Neural crest cell (in vitro differentiated cells): ENCODE results near the gene ACR. TPM values are rescaled to one million over a fixed set of nuclear protein-coding genes. Genes with fewer than 3 reads are reported as not detected.
"Not testable (repeated sequence)": the region's sequence is repeated elsewhere in the genome, so short reads cannot be mapped to it uniquely, and the experiment has no call there.

ENCODE experiments used
- DNase-seq: peaks from one replicate; pipeline ENCODE4 v3.0.0; 2021; ENCODE audit warnings: low read depth, mixed read lengths, low spot score
- H3K27ac Mint-ChIP-seq: one replicate; pipeline ENCODE4 v1.8.0; 2021; ENCODE audit warnings: mild to moderate bottlenecking, mixed read lengths; ENCODE audit not compliant: unreplicated experiment
- H3K27me3 Mint-ChIP-seq: 2 replicates; pipeline ENCODE4 v1.8.0; 2021; ENCODE audit warnings: low read depth, mild to moderate bottlenecking, mixed read lengths
- H3K36me3 Mint-ChIP-seq: 2 replicates; pipeline ENCODE4 v1.8.0; 2021; ENCODE audit warnings: low read depth, mild to moderate bottlenecking, mixed read lengths
- H3K4me1 Mint-ChIP-seq: 2 replicates; pipeline ENCODE4 v1.8.0; 2021; ENCODE audit warnings: mixed read lengths
- H3K4me3 Mint-ChIP-seq: one replicate; pipeline ENCODE4 v1.8.0; 2021; ENCODE audit warnings: mild to moderate bottlenecking, mixed read lengths
- H3K9me3 Mint-ChIP-seq: 2 replicates; pipeline ENCODE4 v1.8.0; 2021; ENCODE audit warnings: mixed read lengths
- total RNA-seq: library from RNA; stranded (reverse); gene quantifications from 2 replicates; pipeline ENCODE4 v1.2.1, GENCODE V29; 2021
- TF ChIP-seq, protein P1 (sequence below): fragments of 200-600 bp; sonication (generic); conservative IDR thresholded peaks from 2 replicates; pipeline ENCODE4 v1.5.0; 2021; ENCODE audit warnings: antibody characterized with exemption, mild to moderate bottlenecking

Gene ACR
- total RNA-seq, 1 donor from 2014 or later = not detected

DNA sequence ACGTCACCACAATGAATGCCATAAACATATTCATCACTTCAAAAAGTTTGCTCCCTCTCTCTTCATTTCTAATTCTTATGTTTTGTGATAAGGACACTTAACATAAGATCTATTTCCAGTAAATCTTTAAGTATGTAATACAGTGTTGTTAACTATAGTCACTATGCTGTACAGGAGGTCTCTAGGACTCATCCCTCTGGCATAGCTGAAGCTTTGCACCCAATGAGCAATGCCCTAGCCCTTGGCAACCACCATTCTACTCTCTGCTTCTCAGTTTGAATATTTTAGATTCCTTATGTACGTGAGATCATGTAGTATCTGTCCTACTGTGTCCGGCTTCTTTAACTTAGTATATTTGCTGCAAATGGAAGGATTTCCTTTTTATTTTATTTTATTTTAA is 26.3 kb downstream of the ACR start:
- H3K27me3 Mint-ChIP-seq, H3K36me3 Mint-ChIP-seq, DNase-seq, H3K27ac Mint-ChIP-seq, H3K4me1 Mint-ChIP-seq, H3K4me3 Mint-ChIP-seq, H3K9me3 Mint-ChIP-seq: not testable (repeated sequence)

DNA sequence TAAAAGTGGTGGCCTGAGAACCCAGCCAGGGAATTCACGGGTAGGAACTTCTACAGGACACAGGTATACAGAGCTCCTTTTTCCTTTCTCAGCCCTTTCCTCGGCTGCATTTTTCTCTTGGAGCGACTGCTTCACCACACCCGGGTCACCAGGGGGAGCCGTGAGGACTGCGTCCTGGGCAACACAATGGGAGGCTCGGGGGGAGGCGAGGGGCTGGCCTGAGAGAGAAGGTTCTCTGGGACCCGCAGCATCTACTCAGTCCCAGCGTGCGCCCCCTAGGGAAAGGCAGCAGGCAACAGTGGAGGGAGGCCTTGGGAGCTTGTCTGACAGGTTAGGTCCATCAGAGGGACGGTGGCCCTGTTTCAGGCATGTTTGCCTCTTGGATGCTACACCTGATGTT is 37.1 kb downstream of the ACR start:
- H3K27ac Mint-ChIP-seq, H3K9me3 Mint-ChIP-seq, H3K36me3 Mint-ChIP-seq, H3K27me3 Mint-ChIP-seq, H3K4me1 Mint-ChIP-seq: not testable (repeated sequence)
- TF ChIP-seq, protein P1, sequence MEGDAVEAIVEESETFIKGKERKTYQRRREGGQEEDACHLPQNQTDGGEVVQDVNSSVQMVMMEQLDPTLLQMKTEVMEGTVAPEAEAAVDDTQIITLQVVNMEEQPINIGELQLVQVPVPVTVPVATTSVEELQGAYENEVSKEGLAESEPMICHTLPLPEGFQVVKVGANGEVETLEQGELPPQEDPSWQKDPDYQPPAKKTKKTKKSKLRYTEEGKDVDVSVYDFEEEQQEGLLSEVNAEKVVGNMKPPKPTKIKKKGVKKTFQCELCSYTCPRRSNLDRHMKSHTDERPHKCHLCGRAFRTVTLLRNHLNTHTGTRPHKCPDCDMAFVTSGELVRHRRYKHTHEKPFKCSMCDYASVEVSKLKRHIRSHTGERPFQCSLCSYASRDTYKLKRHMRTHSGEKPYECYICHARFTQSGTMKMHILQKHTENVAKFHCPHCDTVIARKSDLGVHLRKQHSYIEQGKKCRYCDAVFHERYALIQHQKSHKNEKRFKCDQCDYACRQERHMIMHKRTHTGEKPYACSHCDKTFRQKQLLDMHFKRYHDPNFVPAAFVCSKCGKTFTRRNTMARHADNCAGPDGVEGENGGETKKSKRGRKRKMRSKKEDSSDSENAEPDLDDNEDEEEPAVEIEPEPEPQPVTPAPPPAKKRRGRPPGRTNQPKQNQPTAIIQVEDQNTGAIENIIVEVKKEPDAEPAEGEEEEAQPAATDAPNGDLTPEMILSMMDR = peak; percentile 71
- peak overlapping the region; percentile 44 for H3K4me3 Mint-ChIP-seq
- DNase-seq = peak; percentile 91

DNA sequence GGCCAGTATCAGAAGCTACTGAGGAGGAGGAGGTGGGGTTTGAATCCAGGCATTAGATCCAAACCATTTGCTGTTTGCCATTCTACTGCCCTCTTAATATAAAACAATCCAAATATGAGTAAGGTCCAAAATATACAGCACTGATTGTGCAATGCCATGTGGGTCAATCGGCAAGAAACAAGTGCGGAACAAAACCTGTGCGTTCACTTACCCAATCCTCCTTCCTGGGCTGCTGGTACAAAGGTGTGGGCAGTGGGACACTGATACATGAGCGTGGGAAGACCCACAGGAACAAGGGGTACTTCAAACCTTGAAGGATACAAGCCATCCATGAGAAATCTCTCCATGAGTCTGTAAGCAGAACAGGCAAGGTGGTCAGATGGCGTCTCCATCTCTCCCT is 39.6 kb downstream of the ACR start:
- H3K27me3 Mint-ChIP-seq, H3K4me1 Mint-ChIP-seq, DNase-seq, H3K4me3 Mint-ChIP-seq, H3K36me3 Mint-ChIP-seq, H3K9me3 Mint-ChIP-seq, H3K27ac Mint-ChIP-seq: not testable (repeated sequence)

DNA sequence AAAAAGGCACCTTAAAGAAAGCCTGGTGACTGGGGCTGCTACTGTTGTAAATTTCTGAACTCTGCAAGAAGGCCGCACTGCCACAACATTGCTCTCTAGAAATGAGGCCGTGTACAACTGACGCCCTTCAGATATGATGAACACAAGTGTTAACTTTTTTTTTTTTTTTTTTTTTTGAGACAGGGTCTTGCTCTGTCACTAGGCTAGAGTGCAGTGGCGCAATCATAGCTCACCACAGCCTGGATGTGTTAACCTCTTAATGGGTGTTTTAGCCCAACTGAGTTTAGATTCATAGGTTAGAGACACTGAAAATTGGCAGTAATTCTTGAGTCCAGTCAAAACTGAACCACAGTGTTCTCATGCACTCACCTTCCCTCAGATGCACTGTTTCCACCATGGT is 42.2 kb downstream of the ACR start:
- not testable (repeated sequence) for H3K27me3 Mint-ChIP-seq, H3K9me3 Mint-ChIP-seq, H3K27ac Mint-ChIP-seq, H3K36me3 Mint-ChIP-seq, H3K4me3 Mint-ChIP-seq, DNase-seq
- peaks cover 11% of the 10 kb centered on the region for H3K4me1 Mint-ChIP-seq

DNA sequence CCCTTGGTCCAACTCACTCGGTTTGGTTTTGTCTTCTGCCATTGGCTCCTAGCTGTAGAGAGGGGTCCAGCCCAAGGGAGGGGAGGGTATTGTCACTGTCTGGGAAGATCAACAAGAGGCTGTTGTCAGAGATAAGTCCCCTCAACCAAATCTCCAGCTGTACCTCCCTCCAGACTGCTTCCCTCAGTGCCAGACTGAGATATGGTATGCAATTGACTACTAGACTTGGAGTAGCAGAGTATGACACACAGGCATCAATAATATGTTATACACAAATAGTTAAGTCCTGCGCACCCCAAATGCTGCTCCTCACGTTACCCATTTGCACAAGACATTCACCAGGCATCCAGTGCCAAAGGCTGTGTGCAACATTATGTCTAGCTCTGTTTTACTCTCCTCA is 44.2 kb downstream of the ACR start:
- DNase-seq, H3K27me3 Mint-ChIP-seq, H3K36me3 Mint-ChIP-seq, H3K27ac Mint-ChIP-seq, H3K9me3 Mint-ChIP-seq: not testable (repeated sequence)
- Mint-ChIP-seq H3K4me1 (peaks cover 11% of the 10 kb centered on the region), H3K4me3 (peak overlapping the region; percentile 80)

DNA sequence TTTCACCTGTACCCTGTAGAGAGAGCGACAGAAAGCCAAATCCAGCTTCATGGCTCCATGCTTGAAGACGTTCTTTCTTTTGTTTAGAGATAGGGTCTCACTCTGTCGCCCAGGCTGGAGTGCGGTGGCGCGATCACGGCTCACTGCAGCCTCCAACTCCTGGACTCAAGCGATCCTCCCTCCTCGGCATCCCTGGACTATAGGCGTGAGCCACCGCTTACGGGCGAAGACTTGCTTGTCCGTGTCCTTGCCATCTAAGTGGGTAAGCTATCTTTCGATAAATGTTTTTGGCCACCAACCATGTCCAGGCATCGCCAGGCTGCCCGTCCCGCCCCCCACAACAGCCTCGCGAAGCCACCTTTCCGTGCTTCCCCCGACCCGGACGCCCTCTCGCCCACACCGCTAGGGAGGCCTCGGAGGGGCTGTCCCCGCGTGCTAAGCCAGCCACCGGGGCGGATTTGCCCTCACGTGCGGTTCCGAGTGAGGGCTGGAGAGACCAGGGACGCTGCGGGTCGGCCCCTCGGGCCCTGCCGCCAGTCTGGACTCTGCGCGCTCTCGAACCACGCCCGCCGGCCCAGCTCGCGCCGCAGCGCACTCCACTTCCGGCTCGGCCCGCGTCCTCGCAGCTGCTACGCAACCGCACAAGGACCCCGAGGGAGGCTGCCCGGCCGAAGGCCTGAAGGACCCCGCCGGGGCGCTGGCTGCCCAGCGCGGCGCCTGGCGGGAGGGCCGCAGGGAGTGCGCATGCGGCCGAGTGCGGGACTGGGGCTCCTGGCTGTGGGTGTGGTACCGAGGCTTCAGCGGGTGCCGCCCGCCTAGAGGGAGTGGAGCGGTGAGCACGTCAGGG is 45.3 kb downstream of the ACR start, which contains the start of gene RABL2B:
TSS of gene RABL2B (minus strand) at position 604 of the 847 bp plus-strand sequence. CDS start 1,342 bp downstream, outside the sequence.
- H3K9me3 Mint-ChIP-seq, H3K36me3 Mint-ChIP-seq, H3K27me3 Mint-ChIP-seq: not testable (repeated sequence)
- peak; percentile 85 for DNase-seq
- peak within 1 kb of the TSS; percentile 71 for H3K27ac Mint-ChIP-seq
- H3K4me1 Mint-ChIP-seq = peaks cover 11% of the 10 kb centered on the region
- H3K4me3 Mint-ChIP-seq = peak within 1 kb of the TSS; percentile 90

DNA sequence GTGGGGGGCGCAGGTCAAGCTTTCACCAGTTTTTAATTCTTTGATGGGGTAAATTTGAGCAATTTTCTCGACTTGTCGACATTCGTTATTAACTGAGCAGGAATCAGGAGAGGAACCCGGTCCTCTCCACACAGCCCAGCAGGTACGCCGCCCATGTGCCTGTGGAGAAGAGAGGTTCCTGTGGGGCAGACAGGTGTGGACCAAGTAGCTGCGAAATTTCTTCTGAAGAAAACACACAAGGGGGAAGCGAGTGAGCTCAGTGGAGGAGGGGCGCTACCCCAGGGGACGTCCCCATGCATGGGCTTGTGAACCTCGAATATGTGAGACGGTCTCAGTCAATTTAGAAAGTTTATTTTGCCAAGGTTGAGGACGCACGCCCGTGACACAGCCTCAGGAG is 45.9 kb downstream of the ACR start:
- H3K36me3 Mint-ChIP-seq, H3K9me3 Mint-ChIP-seq, DNase-seq, H3K27me3 Mint-ChIP-seq: not testable (repeated sequence)
- H3K4me3 Mint-ChIP-seq = peak overlapping the region; percentile 90
- peaks cover 11% of the 10 kb centered on the region for H3K4me1 Mint-ChIP-seq
- peak overlapping the region; percentile 71 for H3K27ac Mint-ChIP-seq

DNA sequence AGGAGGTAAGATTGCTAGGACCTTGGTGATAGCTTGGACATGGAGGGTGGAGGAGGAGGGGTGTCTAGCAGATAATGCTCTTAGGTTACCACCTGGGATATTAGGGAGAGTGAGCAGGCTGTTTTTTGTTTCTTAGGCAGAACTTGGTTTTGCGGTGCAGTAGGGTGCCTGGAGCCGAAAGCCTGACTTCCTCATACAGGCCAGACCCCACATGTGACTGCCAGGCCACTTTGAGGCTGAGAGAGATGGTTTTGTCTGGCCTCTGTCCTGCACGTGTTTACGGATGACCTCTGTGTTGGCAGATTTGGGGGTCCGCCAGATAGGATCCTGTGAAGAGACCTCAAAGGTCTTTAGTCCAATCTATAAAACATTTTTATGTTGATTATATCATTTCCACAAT is 47.3 kb downstream of the ACR start:
- H3K4me3 Mint-ChIP-seq = peak overlapping the region; percentile 44
- not testable (repeated sequence) for H3K9me3 Mint-ChIP-seq, DNase-seq, H3K27me3 Mint-ChIP-seq, H3K36me3 Mint-ChIP-seq, H3K27ac Mint-ChIP-seq
- H3K4me1 Mint-ChIP-seq = peaks cover 11% of the 10 kb centered on the region

DNA sequence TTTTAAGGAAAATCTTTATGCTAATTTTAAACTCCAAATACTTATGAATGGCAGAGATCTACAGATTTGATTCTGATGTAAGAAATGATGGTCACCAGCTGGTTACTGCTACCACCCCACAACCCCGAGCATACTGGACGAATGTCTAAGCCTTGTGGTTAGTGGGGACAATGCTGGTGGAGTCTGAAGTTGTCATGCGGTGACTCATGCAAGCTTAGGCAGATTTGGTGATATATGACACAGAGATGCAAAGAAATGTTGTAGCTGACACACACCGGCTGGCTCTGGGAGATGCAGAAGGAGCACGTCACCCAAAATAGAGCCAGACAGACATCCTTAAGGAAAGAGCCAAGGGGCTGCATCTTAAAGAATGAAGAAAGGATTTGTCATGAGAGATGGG is 48.9 kb downstream of the ACR start:
- peaks cover 11% of the 10 kb centered on the region for H3K4me1 Mint-ChIP-seq
- H3K27me3 Mint-ChIP-seq = not testable (repeated sequence)

More for the DNA sequence above, 48.9 kb downstream of the ACR start:
- H3K9me3 Mint-ChIP-seq, H3K27ac Mint-ChIP-seq, H3K36me3 Mint-ChIP-seq, H3K4me3 Mint-ChIP-seq, DNase-seq: not testable (repeated sequence)

Other genes with a start within 250 kb of the ACR start
- gene LMF2, start 230.5 kb upstream of the ACR start, total RNA-seq = 76.6 and 82.9 TPM in 2 replicates
- gene NCAPH2, start 230.0 kb upstream of the ACR start, total RNA-seq = 114 and 116 TPM in 2 replicates
- 2.3 and 4.2 TPM in 2 replicates for gene SCO2, start 212.6 kb upstream of the ACR start, total RNA-seq
- 0.86 and 1.2 TPM in 2 replicates for gene TYMP, start 208.2 kb upstream of the ACR start, total RNA-seq
- 0.05 and 0.07 TPM in 2 replicates for gene KLHDC7B, start 192.3 kb upstream of the ACR start, total RNA-seq
- gene SYCE3, start 175.3 kb upstream of the ACR start, total RNA-seq = not detected in 2 replicates
- gene CPT1B, start 159.8 kb upstream of the ACR start, total RNA-seq = 81.2 and 84.1 TPM in 2 replicates
- 88.1 and 91.3 TPM in 2 replicates for gene CHKB, start 155.4 kb upstream of the ACR start, total RNA-seq
- 30.4 and 31.8 TPM in 2 replicates for gene MAPK8IP2, start 137.4 kb upstream of the ACR start, total RNA-seq
- gene ARSA, start 110.1 kb upstream of the ACR start, total RNA-seq = 14.6 and 16.1 TPM in 2 replicates
- 15.2 and 15.4 TPM in 2 replicates for gene SHANK3, start 65.4 kb upstream of the ACR start, total RNA-seq
- gene RABL2B, start 45.4 kb downstream of the ACR start, total RNA-seq = 45.3 and 52.9 TPM in 2 replicates